ENCODE data around the gene RFESD. TPM values are rescaled to one million over a fixed set of nuclear protein-coding genes. Genes with fewer than 3 reads are reported as not detected.

Gene RFESD
- total RNA-seq, 1 donor from 2014 or later, result 4.4 TPM

DNA sequence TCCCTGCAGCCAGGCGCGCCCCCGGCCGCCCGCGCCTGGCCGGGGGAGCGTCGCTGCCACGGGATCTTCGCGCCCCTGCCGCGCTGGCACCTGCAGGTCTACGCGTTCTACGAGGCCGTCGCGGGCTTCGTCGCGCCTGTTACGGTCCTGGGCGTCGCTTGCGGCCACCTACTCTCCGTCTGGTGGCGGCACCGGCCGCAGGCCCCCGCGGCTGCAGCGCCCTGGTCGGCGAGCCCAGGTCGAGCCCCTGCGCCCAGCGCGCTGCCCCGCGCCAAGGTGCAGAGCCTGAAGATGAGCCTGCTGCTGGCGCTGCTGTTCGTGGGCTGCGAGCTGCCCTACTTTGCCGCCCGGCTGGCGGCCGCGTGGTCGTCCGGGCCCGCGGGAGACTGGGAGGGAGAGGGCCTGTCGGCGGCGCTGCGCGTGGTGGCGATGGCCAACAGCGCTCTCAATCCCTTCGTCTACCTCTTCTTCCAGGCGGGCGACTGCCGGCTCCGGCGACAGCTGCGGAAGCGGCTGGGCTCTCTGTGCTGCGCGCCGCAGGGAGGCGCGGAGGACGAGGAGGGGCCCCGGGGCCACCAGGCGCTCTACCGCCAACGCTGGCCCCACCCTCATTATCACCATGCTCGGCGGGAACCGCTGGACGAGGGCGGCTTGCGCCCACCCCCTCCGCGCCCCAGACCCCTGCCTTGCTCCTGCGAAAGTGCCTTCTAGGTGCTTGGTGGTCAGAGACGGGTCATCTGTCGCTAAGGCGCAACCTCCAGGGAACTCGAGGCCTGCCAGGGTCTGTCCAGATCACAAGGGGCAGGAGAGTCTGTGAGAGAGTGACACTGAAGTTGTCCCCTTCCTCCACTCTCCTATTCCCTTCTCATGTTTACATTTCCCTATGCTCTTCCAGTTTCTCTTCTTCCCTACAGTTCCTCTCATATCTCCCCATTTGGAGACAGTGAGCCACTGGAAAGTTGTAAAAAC, 25.4 kb upstream of the RFESD start:
- H3K36me3 Mint-ChIP-seq, result no peaks in the 10 kb centered on the region
- H3K9me3 Mint-ChIP-seq, result no peaks in the 10 kb centered on the region
- Histone ChIP-seq H3K4me3 (peak overlapping the region; percentile 51), H3K27ac (no peak overlapping the region), H3K79me2 (ENCODE audit: low read depth) (no peaks in the 10 kb centered on the region), H2AFZ (replicated peaks) (peak overlapping the region; percentile 99), H3F3A (ENCODE audit: low read depth) (peaks cover 12% of the 10 kb centered on the region), H3K4me1 (peaks cover 13% of the 10 kb centered on the region), H3K4me2 (peak overlapping the region; percentile 96), H3K9ac (no peak overlapping the region), H3K27me3 (peaks cover 69% of the 10 kb centered on the region), H4K20me1 (ENCODE audit: low read depth) (no peaks in the 10 kb centered on the region), H3K9me3 (ENCODE audit: low read depth) (no peaks in the 10 kb centered on the region), H3K36me3 (no peaks in the 10 kb centered on the region)
- H3K4me3 Mint-ChIP-seq, result peak overlapping the region; percentile 86
- peaks cover 12% of the 10 kb centered on the region for H3K4me1 Mint-ChIP-seq
- TF ChIP-seq EZH2phosphoT487 (IDR thresholded peaks at IDR 0.05) (no peak), EZH2 (IDR thresholded peaks at IDR 0.05) (peak; percentile 72), CTCF (IDR thresholded peaks at IDR 0.05) (peak; percentile 20)
- peaks cover 35% of the 10 kb centered on the region for H3K27me3 Mint-ChIP-seq (ENCODE audit: insufficient read depth, low read depth)
- H3K27ac Mint-ChIP-seq, result no peak overlapping the region
- peak; percentile 75 for DNase-seq (ENCODE audit: low spot score)

- Histone ChIP-seq H2AFZ (replicated peaks) (no peak overlapping the region), H3K79me2 (ENCODE audit: low read depth) (no peaks in the 10 kb centered on the region), H3K4me1 (peaks cover 13% of the 10 kb centered on the region), H4K20me1 (ENCODE audit: low read depth) (no peaks in the 10 kb centered on the region), H3K9ac (no peak overlapping the region), H3K4me3 (no peak overlapping the region), H3K27me3 (peaks cover 69% of the 10 kb centered on the region), H3K27ac (no peak overlapping the region), H3K9me3 (ENCODE audit: low read depth) (no peaks in the 10 kb centered on the region), H3K36me3 (no peaks in the 10 kb centered on the region), H3F3A (ENCODE audit: low read depth) (peaks cover 12% of the 10 kb centered on the region), H3K4me2 (peak overlapping the region; percentile 96)
- H3K27me3 Mint-ChIP-seq (ENCODE audit: insufficient read depth, low read depth), result peaks cover 33% of the 10 kb centered on the region
- H3K4me3 Mint-ChIP-seq, result peak overlapping the region; percentile 86
- H3K9me3 Mint-ChIP-seq, result no peaks in the 10 kb centered on the region
- no peak overlapping the region for H3K27ac Mint-ChIP-seq
- no peaks in the 10 kb centered on the region for H3K36me3 Mint-ChIP-seq
- DNase-seq (ENCODE audit: low spot score), result no peak
- H3K4me1 Mint-ChIP-seq, result peaks cover 12% of the 10 kb centered on the region
- TF ChIP-seq EZH2 (IDR thresholded peaks at IDR 0.05) (no peak), CTCF (IDR thresholded peaks at IDR 0.05) (no peak), EZH2phosphoT487 (IDR thresholded peaks at IDR 0.05) (no peak)
Observed at GRCh38 chr5:95621839-95622629, 24.5 kb upstream of the RFESD start.

GRCh38 chr5:95623706-95624105, 22.9 kb upstream of the RFESD start:
- H3F3A ChIP-seq (ENCODE audit: low read depth), result peaks cover 12% of the 10 kb centered on the region
- H3K27me3 ChIP-seq, result peaks cover 53% of the 10 kb centered on the region
- no peak overlapping the region for H3K27ac Mint-ChIP-seq
- no peak for DNase-seq (ENCODE audit: low spot score)
- H4K20me1 ChIP-seq (ENCODE audit: low read depth), result no peaks in the 10 kb centered on the region
- TF ChIP-seq EZH2phosphoT487 (IDR thresholded peaks at IDR 0.05) (no peak), CTCF (IDR thresholded peaks at IDR 0.05) (no peak), EZH2 (IDR thresholded peaks at IDR 0.05) (no peak)
- H3K4me3 ChIP-seq, result no peak overlapping the region
- no peaks in the 10 kb centered on the region for H3K9me3 ChIP-seq (ENCODE audit: low read depth)
- H3K4me1 ChIP-seq, result peaks cover 13% of the 10 kb centered on the region
- H3K36me3 ChIP-seq, result no peaks in the 10 kb centered on the region
- H3K4me2 ChIP-seq, result no peak overlapping the region
- H3K4me3 Mint-ChIP-seq, result no peak overlapping the region
- no peak overlapping the region for H2AFZ ChIP-seq (replicated peaks)
- H3K27ac ChIP-seq, result no peak overlapping the region
- H3K4me1 Mint-ChIP-seq, result peaks cover 12% of the 10 kb centered on the region
- H3K36me3 Mint-ChIP-seq, result no peaks in the 10 kb centered on the region
- no peak overlapping the region for H3K9ac ChIP-seq
- peaks cover 24% of the 10 kb centered on the region for H3K27me3 Mint-ChIP-seq (ENCODE audit: insufficient read depth, low read depth)
- no peaks in the 10 kb centered on the region for H3K79me2 ChIP-seq (ENCODE audit: low read depth)
- H3K9me3 Mint-ChIP-seq, result no peaks in the 10 kb centered on the region

Measured in neural progenitor cell (in vitro differentiated cells).